ENCODE data around the gene CACNA1C.

The CACNA1C gene

DNA sequence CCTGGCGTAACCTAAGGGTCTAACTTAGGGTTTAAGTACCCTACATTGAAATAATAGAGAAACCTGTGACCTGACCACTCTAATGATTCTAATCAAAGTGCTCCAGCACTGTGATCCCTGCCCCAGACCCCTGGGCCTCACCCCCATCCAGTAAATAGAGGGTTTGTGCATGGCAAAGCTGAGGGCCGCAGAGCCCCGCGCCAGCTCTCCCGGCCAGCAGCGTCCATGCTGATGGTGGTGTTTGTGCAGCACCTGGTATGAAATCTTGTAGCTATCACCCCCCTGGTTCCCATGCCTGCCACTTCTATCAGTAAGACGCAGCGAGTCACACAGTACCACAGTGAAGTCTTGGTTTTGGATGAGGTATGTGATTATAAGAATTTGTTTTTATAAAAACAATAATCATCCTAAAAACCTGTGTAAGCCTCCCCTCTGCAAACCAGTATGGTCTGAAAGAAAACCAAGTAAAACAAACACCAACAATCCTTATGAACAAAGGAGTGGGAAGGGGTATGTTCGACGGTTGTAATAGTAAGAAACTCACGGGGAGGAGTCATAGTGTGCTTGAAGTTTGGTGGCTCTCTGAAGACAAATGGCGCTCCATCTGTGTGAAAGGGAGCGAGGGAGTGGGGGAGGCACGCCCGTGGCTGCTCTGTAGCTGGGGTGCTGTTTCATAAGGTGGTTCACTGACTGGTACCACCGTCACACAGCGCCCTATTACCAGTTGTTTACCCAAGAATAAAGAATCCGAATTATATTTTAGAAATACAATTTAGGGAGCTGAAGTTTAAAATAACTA lies 156.2 kb downstream of the CACNA1C start:
- DNase-seq: no peak

DNA sequence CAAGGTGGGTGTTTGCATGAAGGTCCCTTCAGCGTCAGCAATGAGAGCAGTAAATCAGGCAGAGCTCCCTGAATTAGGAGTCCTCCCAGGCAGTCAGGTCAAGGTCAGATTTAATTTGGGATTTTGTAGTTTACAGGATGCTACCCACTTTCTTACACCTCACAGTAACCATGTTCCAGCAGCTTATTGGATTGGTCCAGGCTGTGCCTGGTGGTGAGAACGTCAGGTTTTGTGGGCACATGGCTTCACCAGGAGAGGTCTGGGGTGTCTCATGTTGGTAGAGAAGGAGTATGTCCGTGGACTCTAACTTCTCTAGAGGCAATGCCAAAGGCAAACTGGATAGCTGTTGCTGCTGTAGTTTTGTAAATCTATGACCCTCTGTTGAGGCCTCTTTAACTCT lies 158.3 kb downstream of the CACNA1C start:
- no peak for DNase-seq

DNA sequence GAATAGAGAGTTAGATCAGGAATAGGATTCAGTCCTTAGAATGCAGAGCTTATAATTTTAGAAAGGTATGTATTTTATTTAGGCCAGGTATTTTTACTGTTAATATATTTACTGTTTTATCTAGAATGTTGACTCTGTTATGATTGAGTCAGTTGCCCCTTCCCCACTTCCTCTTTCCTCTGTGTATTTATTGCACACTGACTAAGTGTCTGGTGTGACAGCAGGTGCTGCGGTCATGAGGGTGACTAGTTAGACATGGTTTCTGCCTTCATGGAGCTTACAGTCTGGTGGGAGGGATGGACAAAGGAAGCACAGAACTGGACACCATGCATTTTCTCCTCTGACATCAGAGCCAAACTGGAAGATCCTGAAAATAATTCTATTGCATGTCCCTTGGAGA lies 159.8 kb downstream of the CACNA1C start:
- no peak for DNase-seq

DNA sequence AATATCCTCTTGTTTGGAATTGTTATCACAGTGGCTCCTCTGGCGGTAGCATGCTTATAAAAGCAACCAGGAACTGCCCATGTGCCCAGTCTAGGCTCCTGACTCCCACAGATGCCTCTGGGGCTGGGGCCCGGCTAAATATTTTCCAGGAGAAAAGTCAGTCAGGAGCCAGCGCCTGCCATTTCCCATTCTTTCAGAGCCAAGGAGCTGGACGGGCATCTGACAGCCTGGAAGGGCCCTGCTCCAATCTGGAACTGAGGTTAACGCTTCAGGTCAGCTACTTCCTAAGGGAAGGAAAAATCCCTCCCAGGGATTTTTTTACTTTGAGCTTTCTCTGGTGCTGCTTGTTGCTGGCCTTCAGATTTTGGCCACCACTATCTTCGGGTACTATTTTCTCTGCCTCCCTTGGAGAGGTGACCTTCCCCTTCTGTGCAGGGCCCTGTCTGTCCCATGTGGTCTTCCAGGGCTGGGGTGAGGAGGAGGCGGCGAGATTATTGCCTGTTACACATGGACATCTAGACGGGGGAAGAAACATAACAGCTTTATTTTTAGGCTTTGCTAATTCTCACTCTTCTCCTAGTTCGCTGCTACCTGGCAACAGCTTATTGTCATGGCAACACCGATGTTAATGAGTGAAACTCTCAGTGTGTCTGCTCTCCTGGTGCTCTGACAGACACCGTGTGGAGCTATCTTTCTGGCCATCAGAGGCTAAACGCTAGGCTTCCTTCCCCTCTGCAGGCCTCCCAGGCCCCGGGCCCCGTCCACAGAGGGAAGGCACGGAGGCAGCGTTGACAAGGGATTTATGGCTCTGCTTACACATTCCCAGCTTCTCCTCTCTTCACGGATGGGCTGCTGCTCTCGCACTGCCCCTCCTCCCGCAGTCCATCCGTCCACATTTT lies 160.4 kb downstream of the CACNA1C start:
- DNase-seq: no peak

DNA sequence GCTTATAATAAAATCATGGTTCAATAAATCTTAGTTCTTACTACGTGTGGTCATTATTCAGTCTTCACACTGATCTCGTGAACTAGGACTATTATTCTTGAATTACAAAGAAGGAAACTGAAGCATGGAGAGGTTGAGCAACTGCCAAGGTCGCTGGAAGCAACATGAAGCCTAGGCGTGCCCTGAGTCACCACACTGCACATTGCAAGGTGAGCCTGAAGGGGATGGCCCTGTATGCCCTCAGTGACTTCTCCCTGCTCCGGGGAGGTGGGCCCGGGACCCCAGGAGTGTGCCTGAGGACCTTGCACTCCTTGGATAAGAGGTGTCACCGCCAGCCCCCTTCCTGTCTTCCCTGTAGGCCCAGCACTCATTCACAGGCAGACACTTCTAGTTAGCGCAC lies 161.6 kb downstream of the CACNA1C start:
- DNase-seq: no peak

DNA sequence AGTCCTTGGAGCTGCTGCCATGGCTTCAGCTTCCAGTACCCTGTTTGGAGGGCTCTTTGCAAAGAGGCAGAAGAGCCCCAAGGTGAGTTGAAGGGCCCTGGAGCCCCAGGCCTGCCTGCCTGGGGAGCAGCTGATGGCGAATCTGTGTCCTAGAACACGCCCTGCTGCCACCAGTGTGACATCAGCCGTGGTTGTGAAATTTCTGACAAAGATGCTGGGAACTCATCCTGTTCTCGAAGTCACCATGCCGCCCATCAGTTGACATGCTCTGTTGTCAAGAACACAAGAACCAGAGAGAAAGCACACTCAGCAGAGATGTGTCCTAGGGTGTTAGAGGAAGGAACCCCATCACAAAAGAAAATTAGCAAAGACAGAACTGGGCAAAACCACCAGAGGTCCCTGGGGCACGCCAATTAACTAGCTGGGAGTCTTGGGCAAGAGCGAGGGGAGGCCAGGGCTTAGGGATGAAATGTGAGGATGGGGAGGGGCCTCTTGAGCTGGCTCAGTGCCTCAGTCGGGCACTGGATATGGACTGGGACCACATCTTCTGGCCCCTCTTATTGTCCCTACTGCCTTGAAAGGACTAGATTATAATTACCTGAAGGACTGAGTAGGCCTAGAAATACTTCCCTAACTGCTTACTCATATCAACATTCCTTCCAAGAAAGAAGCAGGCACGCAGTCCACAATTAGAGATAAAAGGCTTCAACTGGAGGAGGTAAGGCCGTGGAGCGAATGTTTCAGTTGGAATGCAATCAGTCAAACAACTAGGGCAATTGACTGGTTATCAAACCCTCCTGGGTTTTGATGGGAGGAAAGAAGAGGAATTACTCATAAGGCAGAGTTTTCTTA lies 163.1 kb downstream of the CACNA1C start:
- no peak for DNase-seq

DNA sequence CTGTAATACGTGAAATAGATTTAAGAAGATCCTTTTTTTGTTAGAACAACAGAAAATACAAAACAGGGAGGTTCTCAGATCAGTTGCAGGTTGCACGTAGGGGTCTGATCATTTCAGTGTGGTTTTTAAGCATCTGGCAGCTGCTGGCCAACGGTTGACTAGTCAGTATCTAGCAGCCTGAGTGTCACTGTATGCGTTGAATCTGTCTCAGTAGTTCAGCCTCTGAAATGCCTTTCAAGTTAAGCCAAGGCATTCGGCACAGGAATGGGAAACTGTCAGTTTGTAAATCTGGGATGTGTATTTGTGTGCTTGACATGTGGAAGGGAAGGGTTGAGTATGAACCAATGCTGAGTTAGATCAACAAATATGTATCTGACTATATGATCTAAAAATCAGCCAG lies 165.9 kb downstream of the CACNA1C start:
- no peak for DNase-seq

DNA sequence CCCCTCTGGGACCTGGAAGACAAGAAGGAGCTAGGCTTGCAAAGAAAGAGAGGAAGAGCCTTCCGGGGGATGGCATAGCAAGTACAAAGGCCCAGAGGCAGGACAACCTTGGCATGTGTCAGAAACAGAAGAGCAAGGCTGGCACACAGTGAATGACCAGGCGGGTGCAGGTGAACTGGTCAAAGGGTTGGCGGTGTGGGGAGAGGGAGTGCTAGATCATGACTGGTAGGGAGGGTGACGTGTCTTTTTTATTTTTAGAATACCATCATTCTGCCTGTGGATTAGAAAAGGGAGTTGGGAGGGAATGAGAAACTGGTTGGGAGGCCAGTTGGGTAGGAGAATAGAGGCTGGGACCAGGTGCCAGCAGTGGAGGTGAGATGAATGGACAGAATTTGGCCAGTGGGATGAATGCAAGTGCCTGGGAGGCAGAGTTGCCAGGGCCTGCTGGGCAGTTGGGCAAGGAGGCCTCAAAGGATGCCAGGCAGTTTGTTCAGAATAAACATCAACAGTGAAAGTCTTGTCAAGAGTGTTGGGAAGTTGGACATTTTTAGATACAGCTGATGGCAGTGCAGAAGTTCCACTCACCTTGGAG lies 168.3 kb downstream of the CACNA1C start:
- no peak for DNase-seq

DNA sequence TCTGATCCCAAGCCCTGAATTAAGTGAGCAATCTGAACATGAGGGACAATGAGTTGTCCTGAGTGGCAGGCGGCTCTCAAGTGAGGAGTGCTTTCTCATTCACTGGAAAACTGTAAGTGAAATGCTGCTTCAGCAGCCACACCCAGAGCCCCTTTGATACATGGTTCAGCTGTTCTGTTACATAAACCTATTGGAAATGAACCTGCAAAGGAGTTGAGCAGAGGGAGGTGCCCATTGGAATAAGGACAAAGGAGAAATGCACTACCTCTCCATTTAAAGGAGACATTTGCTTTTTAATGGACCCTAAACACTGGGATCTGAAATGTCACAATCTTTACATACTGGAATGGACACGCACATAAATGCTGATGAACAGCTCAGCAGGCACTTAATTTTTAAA lies 169.9 kb downstream of the CACNA1C start:
- no peak for DNase-seq

DNA sequence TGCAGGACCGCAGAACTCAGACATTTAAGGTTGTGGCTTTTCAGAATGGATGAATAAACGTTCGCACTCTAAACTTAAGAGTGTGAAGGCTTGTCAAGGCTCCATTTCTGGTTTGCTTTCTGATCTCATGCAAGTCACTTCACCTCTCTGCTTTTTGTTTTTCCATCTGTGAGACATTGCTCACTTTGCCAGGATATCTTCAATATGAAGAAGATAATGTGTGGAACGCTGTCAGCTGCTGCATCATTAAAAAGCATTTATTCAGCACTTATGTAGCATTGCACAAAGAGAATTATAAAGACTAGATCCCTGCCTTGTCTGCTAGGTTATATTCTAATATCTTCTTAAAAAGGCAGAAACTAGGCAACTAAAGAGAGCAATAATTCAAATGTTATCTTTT lies 172.2 kb downstream of the CACNA1C start:
- no peak for DNase-seq

DNA sequence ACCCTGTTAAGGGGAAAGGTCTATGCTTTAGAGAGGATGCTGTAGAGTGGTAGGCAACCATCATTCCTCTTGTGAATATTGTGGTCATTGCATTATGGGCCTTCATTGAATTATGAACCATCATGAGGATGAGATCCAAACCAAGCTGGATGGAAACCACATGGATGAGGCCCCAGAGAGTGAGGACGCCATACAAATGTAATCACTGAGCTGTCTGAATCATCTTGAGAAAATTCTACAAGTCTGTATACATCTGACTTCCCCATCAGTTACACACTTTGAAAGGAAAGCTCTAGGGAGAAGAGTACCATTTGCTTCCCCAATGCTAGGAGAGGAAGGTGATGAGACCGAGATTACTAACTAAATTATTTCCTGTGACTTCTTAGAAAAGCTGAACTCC lies 172.9 kb downstream of the CACNA1C start:
- no peak for DNase-seq

DNA sequence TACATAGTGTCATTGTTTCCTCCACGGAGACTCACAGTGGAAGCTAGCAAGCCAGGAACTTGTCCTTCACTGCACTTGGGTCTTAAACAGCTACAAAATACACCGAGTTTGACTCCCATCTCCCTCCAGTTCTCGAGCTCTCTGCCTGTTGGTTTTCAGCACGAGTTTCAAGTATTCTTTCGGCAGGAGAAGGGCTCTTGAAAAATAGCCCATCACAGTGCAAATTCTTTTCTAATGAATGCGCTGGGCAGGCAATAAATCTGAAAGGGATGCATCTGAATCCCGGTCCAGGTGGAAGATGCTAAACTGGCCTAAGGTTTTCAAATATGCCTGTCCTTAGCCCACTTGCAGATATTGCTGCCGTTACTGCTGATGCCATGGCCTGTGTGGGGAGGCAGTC lies 173.9 kb downstream of the CACNA1C start:
- DNase-seq: no peak

DNA sequence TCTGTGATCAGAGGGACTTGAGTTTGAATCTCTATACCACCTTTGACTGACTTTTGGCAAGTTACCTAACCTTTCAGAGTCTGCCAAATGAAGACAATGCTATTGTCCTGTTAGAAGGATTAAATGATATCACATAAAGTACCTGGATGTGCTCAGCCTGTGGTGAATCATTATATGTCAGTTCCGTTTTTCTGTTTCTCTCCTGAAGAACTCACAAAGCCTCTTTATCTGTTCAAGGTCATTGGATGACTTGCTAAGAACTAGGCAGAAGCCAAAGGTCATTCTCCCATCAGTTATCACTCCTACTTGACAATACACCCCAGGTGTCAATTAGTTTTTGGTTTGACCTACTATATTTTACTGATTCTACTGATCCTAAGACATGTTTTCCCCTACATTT lies 174.6 kb downstream of the CACNA1C start:
- no peak for DNase-seq

DNA sequence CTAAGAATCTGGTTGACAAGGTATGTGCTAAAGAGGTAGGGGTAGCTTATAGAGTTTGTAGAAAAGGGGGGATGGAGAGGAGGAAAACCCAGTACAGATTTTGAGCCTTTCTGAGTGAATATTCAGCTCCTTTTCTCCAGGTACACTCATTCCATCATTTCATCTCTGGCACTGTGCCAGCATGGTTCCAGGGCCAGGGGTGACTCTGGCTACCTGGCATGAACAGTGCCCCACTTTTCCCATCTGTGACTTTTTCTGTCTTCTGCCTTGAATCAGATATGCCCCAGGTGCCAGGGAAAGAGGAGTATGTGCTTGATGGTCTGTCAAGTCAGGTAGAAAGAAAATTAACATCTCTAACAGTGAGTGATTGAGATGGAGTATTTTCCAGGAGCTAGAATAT lies 175.7 kb downstream of the CACNA1C start:
- no peak for DNase-seq

DNA sequence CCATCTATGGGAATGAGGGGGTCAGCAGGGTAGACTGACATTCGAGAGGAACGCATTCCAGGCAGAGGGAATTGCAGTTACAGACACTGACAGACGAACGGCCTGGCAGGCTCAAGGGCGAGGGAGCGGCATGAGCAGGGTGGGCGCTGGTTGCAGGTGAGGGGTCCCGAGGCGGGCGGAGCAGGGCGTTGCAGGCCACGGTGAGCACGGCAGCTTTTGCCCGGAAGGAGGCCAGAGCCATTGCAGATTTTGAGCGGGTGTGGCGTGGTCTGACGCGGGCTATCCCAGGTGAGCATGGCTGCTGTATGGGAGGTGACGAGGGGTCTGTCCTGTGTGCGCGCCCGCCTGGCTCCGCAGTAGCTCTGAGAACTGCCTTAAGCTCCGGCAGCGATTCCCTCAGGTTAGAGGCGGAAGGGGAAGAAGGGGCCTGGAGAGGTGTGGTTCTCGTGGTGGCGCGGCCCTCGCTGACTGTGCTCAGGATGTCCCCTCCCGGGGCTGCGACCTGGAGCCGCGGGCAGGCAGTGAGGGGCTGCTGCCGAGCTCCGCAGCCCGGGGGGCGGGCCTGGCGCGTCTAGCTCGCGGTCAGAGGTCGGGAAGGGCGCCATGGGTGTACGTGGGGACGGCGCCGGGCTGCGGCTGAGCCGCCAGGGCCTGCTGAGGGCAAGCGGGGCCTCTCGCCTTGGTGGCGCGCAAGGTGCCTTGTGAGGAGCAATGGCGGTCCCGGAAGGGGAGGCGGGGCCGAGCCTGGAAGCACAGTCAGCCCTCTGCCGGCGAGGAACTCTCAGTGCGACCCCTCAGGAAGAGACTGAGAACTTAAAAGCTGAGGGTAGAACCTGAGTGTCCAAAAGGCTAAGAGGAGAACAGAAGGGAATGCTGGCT lies 177.1 kb downstream of the CACNA1C start:
- DNase-seq: no peak

DNA sequence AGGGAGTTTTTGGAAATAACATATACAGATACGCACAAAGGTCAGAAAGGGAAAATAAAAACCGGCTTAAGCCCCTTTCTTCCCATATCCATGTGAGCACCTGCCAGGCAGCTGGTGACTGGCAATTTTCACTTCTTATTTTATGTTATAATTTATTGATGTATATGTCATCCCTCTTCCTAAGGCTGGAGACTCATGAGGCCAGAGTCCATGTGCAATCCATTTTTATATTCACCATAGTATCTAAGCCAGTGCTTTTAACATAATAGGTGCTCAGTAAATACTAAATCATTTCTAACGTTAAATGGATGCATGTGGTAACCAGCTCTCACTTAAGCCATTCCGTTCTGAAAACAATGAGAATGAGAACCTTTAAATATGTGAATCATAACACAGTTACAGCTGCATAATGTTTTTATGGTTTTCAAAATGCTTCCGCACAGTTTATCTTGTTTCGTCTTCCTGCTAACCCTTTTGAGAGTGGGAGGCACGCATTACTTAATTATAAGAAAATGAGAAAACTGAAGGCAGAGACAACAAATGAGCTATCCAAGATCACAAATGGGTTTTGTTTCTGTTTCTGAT lies 178.3 kb downstream of the CACNA1C start:
- no peak for DNase-seq

DNA sequence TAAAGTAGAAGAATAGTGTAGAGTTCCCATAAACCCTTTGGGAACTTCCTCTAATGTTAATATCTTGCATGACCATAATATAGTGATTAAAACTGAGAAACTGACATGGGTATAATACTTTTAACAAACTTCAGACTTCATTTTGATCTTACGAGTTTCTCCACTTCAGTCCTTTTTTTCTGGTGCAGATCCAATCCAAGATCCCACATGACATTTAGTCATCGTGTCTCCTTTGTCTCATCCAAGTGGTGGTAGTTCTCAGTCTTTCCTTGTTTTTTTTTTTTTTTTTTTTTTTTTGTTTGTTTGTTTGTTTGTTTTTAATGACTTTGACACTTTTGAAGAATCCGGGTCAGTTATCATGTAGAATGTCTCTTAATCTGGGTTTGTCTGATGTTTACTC lies 179.2 kb downstream of the CACNA1C start:
- DNase-seq: no peak

DNA sequence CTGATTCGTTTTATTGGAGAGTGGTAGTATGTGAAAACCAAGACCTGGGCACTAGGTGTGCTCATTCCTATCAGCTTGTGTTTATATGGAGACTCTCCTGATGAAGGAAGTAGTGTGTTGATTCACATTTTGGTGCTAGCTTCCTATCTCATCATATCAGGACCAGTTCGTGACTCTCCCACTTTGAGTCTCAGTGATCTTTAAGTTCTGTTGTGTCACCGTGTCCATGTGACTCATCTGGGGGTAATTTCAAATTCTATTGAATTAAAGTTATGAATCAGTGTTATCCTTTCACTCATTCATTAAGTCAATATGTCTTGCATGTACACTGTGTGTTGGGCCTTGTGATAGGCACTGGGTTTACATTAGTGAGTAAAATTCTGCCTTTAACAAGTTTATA lies 180.2 kb downstream of the CACNA1C start:
- no peak for DNase-seq

DNA sequence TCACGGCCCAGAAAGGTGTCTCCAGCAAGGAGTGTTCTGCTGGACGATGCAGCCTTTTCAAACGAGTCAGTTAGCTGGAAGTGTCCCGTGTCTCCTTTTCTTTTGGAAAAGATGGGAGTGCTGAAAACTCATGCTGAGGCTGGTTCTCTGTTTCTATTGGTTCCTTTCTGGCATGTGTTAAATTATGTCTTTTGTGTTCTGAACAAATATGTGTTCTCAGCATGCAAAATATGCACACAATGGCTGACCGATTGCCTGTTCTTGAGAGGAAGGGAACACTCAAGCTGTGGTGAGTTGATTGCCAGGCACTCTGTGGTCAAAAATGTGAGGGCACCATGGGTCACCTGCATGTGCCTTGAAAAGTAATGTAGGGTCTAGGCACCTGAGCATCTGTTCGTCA lies 181.3 kb downstream of the CACNA1C start:
- DNase-seq: no peak

DNA sequence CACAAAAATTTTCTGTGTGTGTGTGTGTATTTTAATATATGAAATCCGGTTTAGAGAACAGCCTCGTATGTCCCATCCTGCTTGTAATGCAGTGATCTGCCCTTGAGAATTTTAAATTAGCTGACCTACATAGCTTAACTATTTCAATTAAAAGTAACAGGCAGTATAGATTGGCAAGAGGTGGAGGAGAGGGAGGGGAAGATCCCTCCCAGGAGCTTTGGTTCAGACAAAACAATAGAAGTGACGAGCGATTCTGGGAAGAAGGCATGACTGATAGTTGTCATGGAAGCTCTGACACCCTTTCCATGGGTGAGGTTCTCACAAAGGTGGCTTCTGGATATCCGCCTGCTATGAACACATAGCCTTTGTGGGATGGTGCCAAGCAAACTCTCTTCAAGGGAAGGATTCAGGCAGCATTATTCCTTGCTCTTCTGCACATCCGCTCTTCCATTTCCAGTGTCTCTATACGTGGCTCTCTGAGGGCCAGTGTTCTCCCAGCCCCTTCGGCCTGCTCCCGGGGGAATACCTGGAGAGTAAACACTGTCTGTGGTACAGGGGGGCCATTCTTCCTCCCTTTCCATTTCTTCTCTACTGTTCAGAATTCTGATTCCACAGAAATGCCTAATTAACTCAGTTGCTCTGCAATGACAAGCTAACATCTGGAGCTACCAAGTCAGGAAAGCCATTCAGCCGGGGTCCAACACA lies 182.0 kb downstream of the CACNA1C start:
- DNase-seq: no peak

All from DMS153 (cell line).